Ishikawa (cell line): ENCODE measurements around the gene TUBD1.
"Not testable (repeated sequence)": the region's sequence is repeated elsewhere in the genome, so short reads cannot be mapped to it uniquely, and the experiment has no call there.

Experiments used
- CEBPB ChIP-seq: IDR thresholded peaks from 2 replicates; pipeline ENCODE4 v1.6.1; 2012
- EGR1 ChIP-seq: IDR thresholded peaks from 2 replicates; pipeline ENCODE4 v1.6.1; 2012
- FOXM1 ChIP-seq: IDR thresholded peaks from 2 replicates; pipeline ENCODE4 v1.6.1; 2012; ENCODE audit warnings: low read depth, borderline replicate concordance
- RAD21 ChIP-seq: IDR thresholded peaks from 2 replicates; pipeline ENCODE4 v1.6.1; 2012; ENCODE audit warnings: low read depth
- ZBTB7A ChIP-seq: IDR thresholded peaks from 2 replicates; pipeline ENCODE4 v1.6.1; 2012; ENCODE audit warnings: low read depth
- TF ChIP-seq, protein P1 (sequence below): IDR thresholded peaks from 2 replicates; pipeline ENCODE4 v1.6.1; 2012
- TF ChIP-seq, protein P2 (sequence below): IDR thresholded peaks from 2 replicates; pipeline ENCODE4 v1.6.1; 2012; ENCODE audit warnings: low read depth, mild to moderate bottlenecking

- TF ChIP-seq FOXM1, EGR1, ZBTB7A, RAD21: not testable (repeated sequence)
- TF ChIP-seq, protein P1, sequence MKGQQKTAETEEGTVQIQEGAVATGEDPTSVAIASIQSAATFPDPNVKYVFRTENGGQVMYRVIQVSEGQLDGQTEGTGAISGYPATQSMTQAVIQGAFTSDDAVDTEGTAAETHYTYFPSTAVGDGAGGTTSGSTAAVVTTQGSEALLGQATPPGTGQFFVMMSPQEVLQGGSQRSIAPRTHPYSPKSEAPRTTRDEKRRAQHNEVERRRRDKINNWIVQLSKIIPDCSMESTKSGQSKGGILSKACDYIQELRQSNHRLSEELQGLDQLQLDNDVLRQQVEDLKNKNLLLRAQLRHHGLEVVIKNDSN: not testable (repeated sequence)
- TF ChIP-seq CEBPB: peak; percentile 47
- TF ChIP-seq, protein P2, sequence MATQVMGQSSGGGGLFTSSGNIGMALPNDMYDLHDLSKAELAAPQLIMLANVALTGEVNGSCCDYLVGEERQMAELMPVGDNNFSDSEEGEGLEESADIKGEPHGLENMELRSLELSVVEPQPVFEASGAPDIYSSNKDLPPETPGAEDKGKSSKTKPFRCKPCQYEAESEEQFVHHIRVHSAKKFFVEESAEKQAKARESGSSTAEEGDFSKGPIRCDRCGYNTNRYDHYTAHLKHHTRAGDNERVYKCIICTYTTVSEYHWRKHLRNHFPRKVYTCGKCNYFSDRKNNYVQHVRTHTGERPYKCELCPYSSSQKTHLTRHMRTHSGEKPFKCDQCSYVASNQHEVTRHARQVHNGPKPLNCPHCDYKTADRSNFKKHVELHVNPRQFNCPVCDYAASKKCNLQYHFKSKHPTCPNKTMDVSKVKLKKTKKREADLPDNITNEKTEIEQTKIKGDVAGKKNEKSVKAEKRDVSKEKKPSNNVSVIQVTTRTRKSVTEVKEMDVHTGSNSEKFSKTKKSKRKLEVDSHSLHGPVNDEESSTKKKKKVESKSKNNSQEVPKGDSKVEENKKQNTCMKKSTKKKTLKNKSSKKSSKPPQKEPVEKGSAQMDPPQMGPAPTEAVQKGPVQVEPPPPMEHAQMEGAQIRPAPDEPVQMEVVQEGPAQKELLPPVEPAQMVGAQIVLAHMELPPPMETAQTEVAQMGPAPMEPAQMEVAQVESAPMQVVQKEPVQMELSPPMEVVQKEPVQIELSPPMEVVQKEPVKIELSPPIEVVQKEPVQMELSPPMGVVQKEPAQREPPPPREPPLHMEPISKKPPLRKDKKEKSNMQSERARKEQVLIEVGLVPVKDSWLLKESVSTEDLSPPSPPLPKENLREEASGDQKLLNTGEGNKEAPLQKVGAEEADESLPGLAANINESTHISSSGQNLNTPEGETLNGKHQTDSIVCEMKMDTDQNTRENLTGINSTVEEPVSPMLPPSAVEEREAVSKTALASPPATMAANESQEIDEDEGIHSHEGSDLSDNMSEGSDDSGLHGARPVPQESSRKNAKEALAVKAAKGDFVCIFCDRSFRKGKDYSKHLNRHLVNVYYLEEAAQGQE: not testable (repeated sequence)
Observed at GRCh38 chr17:59930768-59931167, 38.0 kb upstream of the TUBD1 start.
